ENCODE results near the gene TKT. TPM values are rescaled to one million over a fixed set of nuclear protein-coding genes. Genes with fewer than 3 reads are reported as not detected.

TKT gene
- total and polyA plus RNA-seq, 2 of the 13 experiments (the other 11 are each of a cell fraction or from before 2014, with no cell fraction given), result 150 to 238 TPM

- TF ChIP-seq EP300 (IDR thresholded peaks at IDR 0.05; ENCODE audit: low read depth in 2 of 2, low read length in 2 of 2), result no peak
- no peak for TF ChIP-seq EP300 (CRISPR knock-in tag; IDR thresholded peaks at IDR 0.05; ENCODE audit: borderline replicate concordance)
- peak; percentile 82; the same call in 1 of the 2 replicates for TF ChIP-seq SIN3A (IDR thresholded peaks at IDR 0.05; ENCODE audit: borderline replicate concordance, low read depth, low read length)
- TF ChIP-seq RBFOX2 (IDR thresholded peaks at IDR 0.05; ENCODE audit: low read depth, low read length), result peak; percentile 83
- TF ChIP-seq HOXD1 (CRISPR knock-in tag; IDR thresholded peaks at IDR 0.05), result no peak
- no peak for TF ChIP-seq E2F1 (CRISPR knock-in tag; IDR thresholded peaks at IDR 0.05)
- TF ChIP-seq HNRNPL (IDR thresholded peaks at IDR 0.05; ENCODE audit: low read depth, low read length), result no peak
- TF ChIP-seq SRSF1 (optimal IDR thresholded peaks at IDR 0.05; ENCODE audit: low read depth, low read length), result no peak
- TF ChIP-seq BATF2 (CRISPR knock-in tag; IDR thresholded peaks at IDR 0.05), result no peak
- TF ChIP-seq KIAA2018 (CRISPR knock-in tag; IDR thresholded peaks at IDR 0.05; ENCODE audit: borderline replicate concordance), result no peak
- TF ChIP-seq ZNF776 (CRISPR knock-in tag; IDR thresholded peaks at IDR 0.05), result 0 out of 2 replicates have a peak, but pooled peaks have one; percentile 36
- no peak; the same call in 1 of the 2 replicates for TF ChIP-seq NCOR1 (IDR thresholded peaks at IDR 0.05; ENCODE audit: borderline replicate concordance, low read length)
- TF ChIP-seq MLX (CRISPR knock-in tag; IDR thresholded peaks at IDR 0.05), result no peak
- TF ChIP-seq PAWR (CRISPR knock-in tag; IDR thresholded peaks at IDR 0.05; ENCODE audit: borderline replicate concordance), result no peak
- peak; percentile 47; the same call in 1 of the 2 replicates for TF ChIP-seq POGK (CRISPR knock-in tag; conservative IDR thresholded peaks at IDR 0.05)
Observed at GRCh38 chr3:53255775-53256703, at the start of gene TKT (continued).
